ENCODE results near the gene SLC5A12.

DNA sequence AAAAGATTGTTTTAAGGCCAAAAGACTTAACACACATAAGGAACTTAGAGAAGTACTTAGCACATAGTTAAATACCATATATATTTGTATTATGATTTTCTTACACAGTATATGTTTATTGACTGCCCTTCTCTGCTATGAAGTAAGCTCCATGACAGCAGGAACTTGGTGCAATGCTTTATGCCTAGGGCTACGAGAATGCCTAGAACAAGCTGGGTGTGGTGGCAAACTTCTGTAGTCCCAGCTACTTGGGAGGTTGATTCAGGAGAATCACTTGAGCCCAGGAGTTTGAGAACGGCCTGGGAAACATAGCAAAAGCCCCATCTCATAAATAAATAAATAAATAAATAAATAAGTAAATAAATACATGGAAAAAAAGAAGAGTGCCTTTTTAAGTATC, 1.9 kb downstream of the SLC5A12 start:
- TF ChIP-seq, protein P1, sequence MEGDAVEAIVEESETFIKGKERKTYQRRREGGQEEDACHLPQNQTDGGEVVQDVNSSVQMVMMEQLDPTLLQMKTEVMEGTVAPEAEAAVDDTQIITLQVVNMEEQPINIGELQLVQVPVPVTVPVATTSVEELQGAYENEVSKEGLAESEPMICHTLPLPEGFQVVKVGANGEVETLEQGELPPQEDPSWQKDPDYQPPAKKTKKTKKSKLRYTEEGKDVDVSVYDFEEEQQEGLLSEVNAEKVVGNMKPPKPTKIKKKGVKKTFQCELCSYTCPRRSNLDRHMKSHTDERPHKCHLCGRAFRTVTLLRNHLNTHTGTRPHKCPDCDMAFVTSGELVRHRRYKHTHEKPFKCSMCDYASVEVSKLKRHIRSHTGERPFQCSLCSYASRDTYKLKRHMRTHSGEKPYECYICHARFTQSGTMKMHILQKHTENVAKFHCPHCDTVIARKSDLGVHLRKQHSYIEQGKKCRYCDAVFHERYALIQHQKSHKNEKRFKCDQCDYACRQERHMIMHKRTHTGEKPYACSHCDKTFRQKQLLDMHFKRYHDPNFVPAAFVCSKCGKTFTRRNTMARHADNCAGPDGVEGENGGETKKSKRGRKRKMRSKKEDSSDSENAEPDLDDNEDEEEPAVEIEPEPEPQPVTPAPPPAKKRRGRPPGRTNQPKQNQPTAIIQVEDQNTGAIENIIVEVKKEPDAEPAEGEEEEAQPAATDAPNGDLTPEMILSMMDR (IDR thresholded peaks at IDR 0.05; ENCODE audit: low read length) = no peak
- no peak for TF ChIP-seq EZH2 (optimal IDR thresholded peaks at IDR 0.05; ENCODE audit: low read depth, low read length)
